Measurements from ENCODE around the gene MED31.
"Not testable (repeated sequence)": the region's sequence is repeated elsewhere in the genome, so short reads cannot be mapped to it uniquely, and the experiment has no call there.

Gene MED31

GRCh38 chr17:6677158-6677831 lies 25.9 kb upstream of the MED31 start:
- no peak for DNase-seq (ENCODE audit: low spot score)

- DNase-seq (ENCODE audit: low spot score) = no peak
Observed at GRCh38 chr17:6676802-6677157, 25.4 kb upstream of the MED31 start.

GRCh38 chr17:6675201-6675825 lies 23.9 kb upstream of the MED31 start:
- DNase-seq (ENCODE audit: low spot score) = no peak

- DNase-seq (ENCODE audit: low spot score) = no peak
Observed at GRCh38 chr17:6674586-6674985, 23.2 kb upstream of the MED31 start.

- no peak for DNase-seq (ENCODE audit: low spot score)
Observed at GRCh38 chr17:6671431-6671830, 20.0 kb upstream of the MED31 start.

GRCh38 chr17:6670999-6671398 lies 19.6 kb upstream of the MED31 start:
- DNase-seq (ENCODE audit: low spot score) = no peak

GRCh38 chr17:6670571-6670970 lies 19.2 kb upstream of the MED31 start:
- DNase-seq (ENCODE audit: low spot score) = no peak

- no peak for DNase-seq (ENCODE audit: low spot score)
Observed at GRCh38 chr17:6669479-6670212, 18.2 kb upstream of the MED31 start.

- DNase-seq (ENCODE audit: low spot score) = no peak
Observed at GRCh38 chr17:6668727-6669425, 17.5 kb upstream of the MED31 start.

GRCh38 chr17:6668219-6668618 lies 16.8 kb upstream of the MED31 start:
- DNase-seq (ENCODE audit: low spot score) = no peak

- no peak for DNase-seq (ENCODE audit: low spot score)
Observed at GRCh38 chr17:6667516-6667915, 16.1 kb upstream of the MED31 start.

GRCh38 chr17:6666557-6666956 lies 15.2 kb upstream of the MED31 start:
- no peak for DNase-seq (ENCODE audit: low spot score)

- DNase-seq (ENCODE audit: low spot score) = peak; percentile 55
Observed at GRCh38 chr17:6666077-6666521, 14.7 kb upstream of the MED31 start.

- not testable (repeated sequence) for DNase-seq (ENCODE audit: low spot score)
Observed at GRCh38 chr17:6663200-6663599, 11.8 kb upstream of the MED31 start.

GRCh38 chr17:6661464-6661848 lies 10.1 kb upstream of the MED31 start:
- DNase-seq (ENCODE audit: low spot score) = no peak

GRCh38 chr17:6660805-6661463 lies 9.5 kb upstream of the MED31 start:
- DNase-seq (ENCODE audit: low spot score) = peak; percentile 53

- DNase-seq (ENCODE audit: low spot score) = no peak
Observed at GRCh38 chr17:6660101-6660500, 8.7 kb upstream of the MED31 start.

- not testable (repeated sequence) for DNase-seq (ENCODE audit: low spot score)
Observed at GRCh38 chr17:6658411-6658810, 7.0 kb upstream of the MED31 start.

GRCh38 chr17:6657633-6658287 lies 6.4 kb upstream of the MED31 start:
- no peak for DNase-seq (ENCODE audit: low spot score)

GRCh38 chr17:6656797-6657632 lies 5.6 kb upstream of the MED31 start:
- peak; percentile 38 for DNase-seq (ENCODE audit: low spot score)
